Inferior parietal cortex (tissue), 1 donor: ENCODE measurements around the gene TNS4.

Experiments used
- DNase-seq: peaks from one replicate; pipeline ENCODE4 v3.0.0-alpha.2; 2016; ENCODE audit errors: extremely low spot score

TNS4 gene

DNA sequence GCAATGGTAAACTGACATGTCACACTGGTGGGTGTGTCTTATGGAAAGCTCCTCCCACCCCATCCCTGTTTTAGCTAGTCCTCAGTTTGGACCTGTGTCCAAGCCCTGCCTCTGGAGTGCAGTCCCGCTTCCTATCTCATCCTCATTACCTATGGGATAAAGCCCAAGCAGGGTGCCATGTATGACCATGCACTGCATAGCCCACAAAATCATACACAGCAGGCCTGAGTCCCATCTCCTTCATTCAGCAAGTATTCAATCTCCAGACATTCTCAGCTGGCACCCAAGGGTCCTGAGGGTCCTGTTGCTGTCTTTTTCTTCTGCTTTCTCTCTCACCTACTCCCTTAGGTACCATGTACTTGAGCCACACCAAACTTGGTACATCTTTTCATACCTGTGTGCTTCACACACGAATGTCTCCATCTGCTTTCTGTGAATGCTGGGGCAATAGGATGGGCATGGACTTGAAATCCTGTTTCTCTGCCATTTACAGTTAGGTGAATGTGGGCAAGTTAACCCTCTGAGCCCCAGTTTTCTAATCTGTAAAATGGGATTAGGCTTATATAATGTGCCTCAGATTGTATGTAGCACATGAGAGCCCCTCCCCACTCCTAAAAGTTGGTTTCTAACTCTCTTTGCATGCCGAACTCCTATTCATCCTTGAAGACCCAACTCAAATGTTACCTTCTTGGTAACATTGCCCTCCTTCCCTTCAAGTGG lies 28.5 kb downstream of the TNS4 start:
- no peak for DNase-seq

- DNase-seq, result no peak
Measured at GRCh38 chr17:40471846-40472732, 29.3 kb downstream of the TNS4 start.

DNA sequence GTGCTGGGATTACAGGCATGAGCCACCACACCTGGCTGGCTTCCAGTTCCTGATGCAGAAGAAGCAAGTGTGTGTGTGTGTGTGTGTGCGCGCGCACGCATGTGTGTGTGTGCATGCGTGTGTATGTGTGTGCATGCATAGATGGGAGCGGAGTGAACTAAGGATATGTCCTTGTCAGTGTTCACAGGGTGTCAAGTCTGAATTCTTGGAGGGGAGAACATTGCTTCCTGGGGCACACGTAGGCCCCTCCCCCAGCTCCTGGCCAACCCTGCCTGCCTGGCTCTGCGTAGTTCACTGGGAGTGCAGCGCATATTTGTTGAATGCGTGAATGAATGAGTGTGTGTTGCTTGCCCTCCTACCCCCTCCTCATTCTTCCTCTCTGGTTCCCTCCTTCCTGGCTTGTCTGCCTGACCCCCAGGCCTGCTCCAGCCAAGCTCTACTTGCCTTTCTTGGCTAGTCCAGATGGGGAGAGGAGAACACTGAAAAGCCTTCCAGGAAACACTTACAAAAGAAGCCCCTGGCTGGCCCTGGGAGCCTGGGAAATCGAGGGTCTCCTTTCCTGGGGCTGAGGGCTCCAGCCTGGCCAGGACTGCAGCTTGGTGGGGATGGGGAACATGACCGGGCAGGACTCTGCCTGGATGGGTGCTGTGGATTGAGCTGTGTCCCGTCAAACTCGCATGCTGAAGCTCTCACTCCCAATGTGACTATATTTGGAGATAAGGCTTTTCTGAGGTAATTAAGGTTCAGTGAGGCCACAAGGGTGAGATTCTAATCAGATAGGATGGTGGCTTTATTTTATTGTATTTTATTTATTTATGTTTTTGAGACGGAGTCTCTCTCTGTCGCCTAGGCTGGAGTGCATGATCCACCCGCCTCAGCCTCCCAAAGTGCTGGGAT lies 30.2 kb downstream of the TNS4 start:
- DNase-seq, result no peak

DNA sequence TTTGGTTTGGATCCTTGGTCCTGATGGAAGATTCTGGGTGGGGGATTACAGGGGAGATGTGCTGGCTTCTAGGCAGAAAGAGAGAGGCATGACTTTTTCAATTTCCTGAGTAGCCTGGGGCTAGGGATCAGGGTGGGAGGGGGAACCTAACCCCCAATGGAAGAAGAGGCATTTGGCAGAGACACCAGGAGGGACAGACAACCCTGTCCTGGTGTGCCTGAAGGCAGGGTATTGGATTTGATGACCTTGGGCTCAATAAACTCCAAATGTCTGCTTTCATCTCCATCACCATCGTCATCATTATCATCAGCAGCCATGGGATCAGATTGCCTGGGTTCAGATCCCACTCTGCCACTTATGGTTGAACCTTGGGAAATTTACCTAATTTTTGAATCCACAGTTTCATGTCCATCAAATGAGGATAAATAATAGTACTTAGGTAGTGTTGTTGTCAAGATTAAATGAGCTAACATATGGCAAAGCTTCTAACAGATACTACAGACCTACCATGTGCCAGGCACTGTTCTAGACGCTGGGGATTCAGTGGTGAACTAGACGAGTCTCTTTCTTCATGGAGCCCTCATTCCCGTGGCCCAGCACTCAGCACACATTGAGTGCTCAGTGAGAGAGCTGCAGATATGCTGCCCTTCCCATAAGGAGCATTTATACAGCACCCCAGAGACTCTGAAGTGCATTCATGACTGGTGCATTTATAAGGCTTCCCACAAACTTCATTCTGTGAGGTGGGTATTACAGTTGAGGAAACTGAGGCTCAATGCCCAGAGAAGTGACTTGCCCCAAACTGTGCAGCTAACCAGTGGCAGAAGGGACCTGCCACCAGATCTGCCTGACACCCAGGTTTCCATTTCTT lies 31.4 kb downstream of the TNS4 start:
- no peak for DNase-seq

GRCh38 chr17:40468560-40468959 lies 32.9 kb downstream of the TNS4 start:
- DNase-seq, result no peak

DNA sequence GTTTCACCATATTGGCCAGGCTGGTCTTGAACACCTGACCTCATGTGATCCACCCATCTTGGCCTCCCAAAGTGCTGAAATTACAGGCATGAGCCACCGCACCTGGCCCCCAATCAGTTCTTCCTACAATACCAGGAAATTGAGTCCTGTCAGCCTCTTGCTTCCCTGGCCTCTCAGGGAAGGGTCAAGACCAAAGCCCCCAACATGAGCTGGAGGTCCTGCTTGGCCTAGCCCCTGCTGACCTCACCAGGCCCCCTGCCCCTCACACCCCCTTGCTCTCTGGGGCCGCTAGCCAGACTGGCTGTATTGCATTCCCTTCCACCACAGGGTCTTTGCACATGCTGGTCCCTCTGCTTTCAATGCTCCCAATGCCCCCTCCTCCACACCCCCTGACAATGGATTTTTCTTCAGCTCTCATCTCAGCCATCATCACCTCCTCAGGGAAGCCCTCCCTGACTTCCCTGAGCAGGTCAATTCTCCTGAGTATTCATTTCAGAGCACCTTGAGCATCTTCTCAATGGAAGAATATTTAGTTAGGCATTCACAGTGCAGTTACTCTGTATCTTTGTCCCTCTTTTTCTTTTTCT lies 34.0 kb downstream of the TNS4 start:
- no peak for DNase-seq

DNA sequence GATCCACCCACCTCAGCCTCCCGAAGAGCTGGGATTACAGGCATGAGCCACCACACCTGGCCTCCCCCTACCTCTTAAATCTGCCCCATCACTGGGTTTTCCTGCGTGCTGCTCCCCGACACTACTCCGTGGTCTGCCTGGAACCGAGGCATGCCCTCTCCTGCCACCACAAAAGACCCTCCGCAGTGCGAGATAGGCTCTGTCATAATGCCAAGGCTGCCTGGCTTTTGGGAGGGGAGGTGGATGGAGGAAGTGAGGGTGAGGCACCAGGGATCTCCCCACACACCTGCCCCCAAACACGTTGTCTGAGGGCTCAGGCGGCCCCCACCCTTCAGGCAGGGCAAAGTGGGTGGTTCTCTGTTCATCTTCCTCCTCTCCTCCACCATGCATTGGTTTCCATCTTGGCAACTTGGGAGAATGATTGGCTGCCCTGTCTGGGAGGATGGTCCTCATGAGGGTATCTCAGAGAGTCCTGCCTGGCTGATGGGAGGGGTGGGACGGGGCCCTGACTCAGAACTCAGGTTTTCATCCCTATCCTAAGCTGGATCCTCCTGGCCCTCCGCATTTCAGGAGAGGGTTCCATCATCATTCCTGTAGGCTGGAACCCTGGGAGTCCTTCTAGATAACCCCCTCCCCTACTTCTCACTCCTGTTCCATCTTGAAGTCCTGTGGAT lies 35.0 kb downstream of the TNS4 start:
- DNase-seq, result no peak

DNA sequence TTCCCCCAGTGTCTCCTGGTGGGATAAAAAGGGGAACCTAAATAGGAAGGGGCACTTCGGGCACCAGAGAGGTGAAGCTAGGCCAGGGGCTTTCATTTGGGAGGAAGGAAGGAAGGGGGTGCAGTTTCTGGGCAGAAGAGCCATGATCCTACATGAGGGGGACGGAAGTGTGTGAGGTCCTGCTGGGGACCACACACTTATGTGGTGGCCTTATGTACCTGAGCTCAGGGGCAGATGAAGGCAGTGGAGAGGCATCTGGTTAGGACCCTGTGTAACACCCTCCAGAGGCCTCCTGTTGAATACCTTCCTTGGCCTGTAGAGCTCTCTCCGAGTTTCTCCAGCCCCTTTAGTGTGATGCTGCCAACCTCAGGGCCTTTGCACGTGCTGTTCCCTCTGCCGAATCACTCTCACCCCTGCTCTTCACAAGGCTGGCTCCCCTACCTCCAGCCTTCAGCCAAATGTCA lies 37.0 kb downstream of the TNS4 start:
- no peak for DNase-seq

- no peak for DNase-seq
Measured at GRCh38 chr17:40463122-40463550, 38.3 kb downstream of the TNS4 start.

DNA sequence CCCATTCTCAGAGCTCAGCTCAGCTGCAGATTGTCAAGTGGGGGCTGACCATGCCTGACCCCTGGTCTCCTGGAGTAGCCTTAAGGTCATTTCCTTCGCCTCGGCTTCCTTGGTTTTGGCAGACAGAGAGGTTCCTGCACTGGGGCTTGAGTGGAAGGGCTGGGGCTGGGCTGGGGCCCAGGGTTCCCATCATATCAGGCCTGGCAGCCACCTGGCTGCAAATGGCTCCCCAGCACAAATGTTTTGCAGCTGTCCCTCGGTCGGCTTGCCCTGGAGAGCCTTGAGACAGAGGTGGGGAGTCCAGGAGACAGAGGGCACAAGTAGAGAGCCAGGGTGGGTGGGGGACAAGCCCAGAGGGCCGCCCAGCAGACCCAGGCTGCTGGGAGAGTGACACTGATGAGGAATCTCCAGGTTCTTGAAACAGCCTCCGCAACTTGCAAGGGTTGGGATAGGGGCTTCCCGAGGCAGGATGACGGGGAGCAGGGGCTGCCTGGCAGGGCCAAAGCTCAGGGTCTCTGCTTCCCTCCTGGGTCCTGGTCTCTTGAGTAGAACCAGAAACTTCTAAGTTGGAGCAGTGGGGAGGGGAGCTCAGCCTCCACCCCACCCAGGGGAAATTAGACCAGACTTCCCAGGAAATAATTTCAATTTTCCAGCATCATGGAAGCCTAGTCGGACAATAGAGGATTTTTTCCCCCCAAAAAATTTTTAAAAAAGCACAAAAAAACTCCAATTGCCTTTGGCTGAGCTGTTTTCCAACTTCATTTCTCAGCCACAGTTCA lies 38.9 kb downstream of the TNS4 start:
- DNase-seq, result no peak

DNA sequence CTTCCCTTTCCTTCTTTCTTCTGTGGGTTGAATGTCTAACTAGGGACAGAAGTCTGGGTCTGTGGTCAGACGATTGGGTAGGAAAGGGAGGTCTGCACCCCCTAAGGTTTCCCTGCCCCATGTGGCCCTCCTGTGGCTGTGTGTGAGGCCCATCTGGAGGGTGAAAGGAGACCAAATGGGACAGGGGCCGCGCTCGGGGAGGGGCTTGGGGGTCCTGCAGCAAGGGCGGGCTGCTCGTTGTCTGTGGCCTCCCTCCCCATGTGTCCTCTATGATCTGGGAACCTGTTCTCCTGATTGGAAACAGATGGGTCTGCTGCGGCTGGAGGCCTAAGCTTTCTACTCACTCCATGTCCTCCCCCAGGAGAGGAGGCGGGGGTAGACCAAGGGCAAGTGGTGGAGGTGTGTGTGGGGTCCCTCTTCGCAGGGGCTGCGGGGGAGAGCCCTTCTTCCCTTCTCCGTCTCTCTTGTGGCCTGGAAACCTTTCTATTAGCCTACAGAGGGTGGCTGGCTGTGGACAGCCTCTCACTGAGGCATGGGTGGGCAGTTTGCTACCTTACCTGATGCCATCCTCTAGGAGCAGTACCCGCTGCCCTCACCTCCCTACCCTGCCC lies 39.6 kb downstream of the TNS4 start:
- no peak for DNase-seq

- DNase-seq, result no peak
Measured at GRCh38 chr17:40460968-40461731, 40.3 kb downstream of the TNS4 start.

DNA sequence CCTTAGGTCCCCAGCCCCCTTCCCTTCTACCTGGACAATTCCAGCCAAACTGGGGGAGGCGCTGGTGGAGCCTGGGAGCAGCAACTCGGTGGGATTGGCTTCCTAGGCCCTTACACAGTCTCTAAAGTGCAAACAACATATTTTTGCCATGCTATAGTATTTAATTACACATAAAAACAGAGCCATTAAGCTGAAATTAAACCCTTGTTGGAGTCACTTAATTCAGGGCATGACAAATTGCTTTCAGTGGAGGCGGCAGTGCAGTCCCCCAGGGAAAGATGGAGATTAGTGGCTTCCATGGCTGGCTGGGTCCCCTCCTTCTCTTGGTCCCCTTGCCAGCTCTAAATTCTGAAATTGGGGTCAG lies 40.8 kb downstream of the TNS4 start:
- no peak for DNase-seq

DNA sequence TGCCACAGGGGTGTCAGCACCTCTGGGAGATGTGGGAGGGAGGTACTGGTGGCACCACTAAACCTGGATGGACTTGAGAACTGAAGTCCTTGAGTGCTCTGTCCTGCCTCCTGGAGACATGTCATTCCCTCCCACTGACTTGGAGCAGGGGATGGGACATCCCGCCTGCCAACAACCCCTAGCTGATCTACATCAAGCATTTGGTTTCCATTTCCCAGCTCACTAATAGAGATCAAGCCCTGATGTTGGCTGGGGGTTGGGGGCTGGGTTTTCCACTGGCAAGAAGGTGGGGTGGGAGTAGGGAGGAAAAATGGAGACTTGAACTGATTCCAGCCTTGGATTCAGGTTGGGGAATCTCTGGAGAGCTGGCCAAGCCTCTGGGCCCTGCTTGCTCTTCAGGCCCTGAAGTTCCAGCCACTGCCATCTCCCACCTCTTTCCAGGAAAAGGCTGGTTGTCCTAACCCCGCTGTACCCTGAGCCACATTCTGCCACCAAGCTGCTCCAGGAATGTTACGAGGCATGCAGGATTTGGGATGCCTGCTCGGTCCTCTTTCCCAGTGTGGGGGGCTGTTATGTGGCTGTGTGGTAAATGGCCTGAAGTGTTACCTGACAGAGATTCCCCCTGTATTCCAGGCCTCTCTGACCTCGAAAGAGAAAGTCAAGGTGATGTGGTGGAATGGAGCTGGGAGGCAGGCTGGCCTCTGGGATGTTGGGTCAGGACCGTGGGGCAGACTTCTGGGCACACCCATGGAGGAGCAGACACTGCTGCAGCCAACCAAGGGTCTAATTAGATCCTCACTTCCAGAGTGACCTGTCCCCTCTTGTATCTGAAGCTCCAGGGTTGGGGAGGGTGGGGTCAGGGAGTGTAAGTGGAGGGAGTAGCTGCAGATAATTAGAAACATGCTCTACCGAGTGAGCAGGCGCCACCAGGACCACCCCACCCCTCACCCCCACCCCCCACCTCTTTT lies 41.5 kb downstream of the TNS4 start:
- DNase-seq, result no peak

- no peak for DNase-seq
Measured at GRCh38 chr17:40458851-40459482, 42.5 kb downstream of the TNS4 start.
